ENCODE results near the gene FBXO15. TPM values are rescaled to one million over a fixed set of nuclear protein-coding genes. Genes with fewer than 3 reads are reported as not detected.

FBXO15 gene
- total RNA-seq, 1 donor from 2014 or later, result 4.2 TPM

GRCh38 chr18:74108460-74108859 lies 39.2 kb downstream of the FBXO15 start:
- Histone ChIP-seq H3K27ac (no peak overlapping the region), H3K4me1 (no peaks in the 10 kb centered on the region), H3K36me3 (no peaks in the 10 kb centered on the region), H3K4me3 (no peak overlapping the region), H3K9me3 (peaks cover 14% of the 10 kb centered on the region), H3K27me3 (ENCODE audit: low read depth) (no peaks in the 10 kb centered on the region)
- TF ChIP-seq CTCF (IDR thresholded peaks at IDR 0.05), result no peak
- intact Hi-C loops (cut with DNase I), result no loop called here
- DNase-seq (no peak), ATAC-seq (no peak)

- H3K4me1 ChIP-seq, result no peaks in the 10 kb centered on the region
- DNase-seq (no peak), ATAC-seq (no peak)
- no peaks in the 10 kb centered on the region for H3K27me3 ChIP-seq (ENCODE audit: low read depth)
- intact Hi-C loops (cut with DNase I), result no loop called here
- no peak for TF ChIP-seq CTCF (IDR thresholded peaks at IDR 0.05)
- H3K4me3 ChIP-seq, result no peak overlapping the region
- no peaks in the 10 kb centered on the region for H3K36me3 ChIP-seq
- no peaks in the 10 kb centered on the region for H3K9me3 ChIP-seq
- no peak overlapping the region for H3K27ac ChIP-seq
Measured at GRCh38 chr18:74097803-74098202, 49.8 kb downstream of the FBXO15 start.

- H3K9me3 ChIP-seq, result no peaks in the 10 kb centered on the region
- intact Hi-C loops (cut with DNase I), result no loop called here
- H3K4me1 ChIP-seq, result no peaks in the 10 kb centered on the region
- H3K36me3 ChIP-seq, result no peaks in the 10 kb centered on the region
- ATAC-seq, result no peak
- DNase-seq, result no peak
- TF ChIP-seq CTCF (IDR thresholded peaks at IDR 0.05), result no peak
- no peak overlapping the region for H3K27ac ChIP-seq
- no peak overlapping the region for H3K4me3 ChIP-seq
- no peaks in the 10 kb centered on the region for H3K27me3 ChIP-seq (ENCODE audit: low read depth)
Measured at GRCh38 chr18:74092922-74093321, 54.7 kb downstream of the FBXO15 start.

- TF ChIP-seq CTCF (IDR thresholded peaks at IDR 0.05), result no peak
- Histone ChIP-seq H3K36me3 (no peaks in the 10 kb centered on the region), H3K9me3 (no peaks in the 10 kb centered on the region), H3K27me3 (ENCODE audit: low read depth) (no peaks in the 10 kb centered on the region), H3K4me3 (no peak overlapping the region), H3K27ac (no peak overlapping the region), H3K4me1 (no peaks in the 10 kb centered on the region)
- DNase-seq (no peak), ATAC-seq (no peak)
- intact Hi-C loops (cut with DNase I), result no loop called here
Measured at GRCh38 chr18:74084184-74084855, 63.3 kb downstream of the FBXO15 start.

- Histone ChIP-seq H3K27ac (no peak overlapping the region), H3K36me3 (no peaks in the 10 kb centered on the region), H3K27me3 (ENCODE audit: low read depth) (no peaks in the 10 kb centered on the region), H3K4me1 (no peaks in the 10 kb centered on the region), H3K4me3 (no peak overlapping the region), H3K9me3 (no peaks in the 10 kb centered on the region)
- no peak for TF ChIP-seq CTCF (IDR thresholded peaks at IDR 0.05)
- DNase-seq (no peak), ATAC-seq (no peak)
- intact Hi-C loops (cut with DNase I), result no loop called here
Measured at GRCh38 chr18:74083557-74083952, 64.1 kb downstream of the FBXO15 start.

Data from lower lobe of right lung (tissue), 2 donors.